IPS-18c (cell line): ENCODE data around the gene RBPMS2.
A peak's percentile ranks its signal among the peaks of the same experiment; 100 is the strongest.
"Not testable (repeated sequence)": the region's sequence is repeated elsewhere in the genome, so short reads cannot be mapped to it uniquely, and the experiment has no call there.

ENCODE experiments used
- H3K4me3 ChIP-seq: 2 replicates; pipeline ENCODE4 v1.7.0; 2013; ENCODE audit warnings: low read depth, mild to moderate bottlenecking, low read length, moderate library complexity; ENCODE audit not compliant: insufficient read depth
- H3K9me3 ChIP-seq: one replicate; pipeline ENCODE4 v1.6.1; 2013; ENCODE audit warnings: mild to moderate bottlenecking, low read length, moderate library complexity; ENCODE audit not compliant: control insufficient read depth, insufficient read depth

Gene RBPMS2

DNA sequence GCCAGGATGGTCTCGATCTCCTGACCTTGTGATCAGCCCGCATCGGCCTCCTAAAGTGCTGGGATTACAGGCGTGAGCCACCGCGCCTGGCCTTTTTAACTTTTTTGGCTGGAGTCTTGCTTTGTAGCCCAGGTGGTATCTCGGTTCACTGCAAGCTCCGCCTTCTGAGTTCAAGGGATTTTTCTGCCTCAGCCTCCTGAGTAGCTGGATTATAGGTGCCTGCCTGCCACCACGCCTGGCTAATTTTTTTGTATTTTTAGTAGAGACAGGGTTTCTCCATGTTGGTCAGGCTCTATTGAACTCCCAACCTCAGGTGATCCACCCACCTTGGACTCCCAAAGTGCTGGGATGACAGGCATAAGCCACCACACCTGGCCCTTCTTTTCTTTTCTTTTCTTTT, 20.5 kb upstream of the RBPMS2 start:
- H3K9me3 ChIP-seq, H3K4me3 ChIP-seq: not testable (repeated sequence)

DNA sequence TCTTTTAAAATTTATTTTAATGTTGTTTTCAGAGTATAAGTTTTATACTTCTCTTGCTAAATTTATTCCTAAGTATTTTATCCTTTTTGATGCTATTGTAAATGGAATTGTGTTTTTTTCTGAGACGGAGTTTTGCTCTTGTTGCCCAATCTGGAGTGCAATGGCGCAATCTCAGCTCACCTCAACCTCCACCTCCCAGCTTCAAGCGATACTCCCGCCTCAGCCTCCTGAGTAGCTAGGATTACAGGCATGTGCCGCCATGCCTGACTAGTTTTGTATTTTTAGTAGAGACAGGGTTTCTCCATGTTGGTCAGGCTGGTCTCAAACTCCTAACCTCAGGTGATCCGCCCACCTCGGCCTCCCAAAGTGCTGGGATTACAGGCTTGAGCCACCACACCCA, 19.9 kb upstream of the RBPMS2 start:
- not testable (repeated sequence) for H3K4me3 ChIP-seq, H3K9me3 ChIP-seq

DNA sequence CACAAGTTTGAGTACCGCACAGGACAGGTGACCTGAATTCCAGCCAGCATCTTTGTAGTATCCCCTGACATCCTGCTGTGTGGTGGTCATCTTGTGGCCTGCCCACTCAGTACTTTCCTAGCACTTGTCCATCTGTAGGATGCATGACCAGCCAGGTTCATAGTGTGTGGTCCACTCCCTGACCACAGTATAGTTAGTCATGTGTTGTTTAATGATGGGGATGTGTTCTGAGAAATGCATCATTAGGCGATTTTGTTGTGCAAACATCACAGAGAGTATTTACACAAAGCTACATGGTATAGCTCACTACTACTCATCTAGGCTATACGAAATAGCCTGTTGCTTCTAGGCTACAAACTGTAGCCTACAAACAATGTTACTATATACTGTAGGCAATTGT, 16.9 kb upstream of the RBPMS2 start:
- no peaks in the 10 kb centered on the region for H3K9me3 ChIP-seq
- no peak overlapping the region for H3K4me3 ChIP-seq

DNA sequence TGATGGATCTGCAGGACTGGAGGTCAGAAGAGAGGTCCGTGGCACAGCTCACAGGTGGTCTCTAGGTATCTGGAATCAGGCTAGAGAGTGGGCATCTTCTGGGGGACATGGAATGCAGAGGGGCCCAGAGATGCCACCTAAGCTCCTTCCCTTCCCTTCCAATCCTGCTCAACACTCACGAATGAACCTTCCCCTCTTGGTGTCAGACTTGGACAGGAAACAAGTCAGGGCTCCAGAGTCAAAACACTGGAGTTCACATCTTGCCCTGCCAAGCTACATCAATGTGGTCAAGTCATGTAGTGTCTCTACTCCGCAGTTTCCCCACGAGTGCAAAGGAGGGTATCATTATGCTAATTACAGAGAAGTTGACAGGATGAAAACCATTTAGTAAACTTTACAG, 16.0 kb upstream of the RBPMS2 start:
- no peak overlapping the region for H3K4me3 ChIP-seq
- no peaks in the 10 kb centered on the region for H3K9me3 ChIP-seq

DNA sequence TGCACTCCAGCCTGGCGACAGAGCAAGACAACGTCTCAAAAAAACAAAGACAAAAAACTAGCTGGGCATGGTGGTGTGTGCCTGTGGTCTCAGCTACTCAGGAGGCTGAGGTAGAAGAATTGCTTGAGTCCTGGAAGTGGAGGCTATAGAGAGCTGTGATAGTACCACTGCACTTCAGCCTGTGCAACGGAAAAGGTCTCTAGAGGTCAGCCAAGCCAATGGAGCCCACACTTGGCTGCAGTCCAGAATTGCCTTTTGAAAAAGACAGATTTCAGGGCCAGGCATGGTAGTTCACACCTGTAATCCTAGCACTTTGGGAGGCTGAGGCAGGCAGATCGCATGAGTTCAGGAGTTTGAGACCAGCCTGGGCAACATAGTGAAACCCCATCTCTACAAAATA, 8.4 kb upstream of the RBPMS2 start:
- Histone ChIP-seq H3K9me3 (peaks cover 2% of the 10 kb centered on the region), H3K4me3 (no peak overlapping the region)

DNA sequence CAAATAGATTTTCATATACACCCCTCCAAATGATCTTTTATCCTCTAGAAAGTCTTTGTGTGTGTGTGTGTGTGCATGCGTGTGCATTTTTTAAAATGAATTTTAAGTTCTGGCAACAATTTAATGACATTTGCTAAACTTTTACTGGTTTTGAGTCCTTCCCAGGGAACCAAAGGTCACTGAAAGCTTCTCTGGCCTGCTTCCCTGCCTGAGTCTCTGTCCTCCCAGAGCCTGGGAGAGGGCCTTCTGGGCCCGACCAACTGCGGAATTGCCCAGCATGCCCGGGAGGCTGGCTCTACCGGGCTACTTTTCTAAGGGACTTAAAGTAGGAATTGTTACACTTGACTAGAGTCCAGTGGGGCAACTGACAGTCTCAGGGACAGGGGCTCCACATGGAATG, 7.4 kb upstream of the RBPMS2 start:
- Histone ChIP-seq H3K9me3 (peaks cover 2% of the 10 kb centered on the region), H3K4me3 (no peak overlapping the region)

DNA sequence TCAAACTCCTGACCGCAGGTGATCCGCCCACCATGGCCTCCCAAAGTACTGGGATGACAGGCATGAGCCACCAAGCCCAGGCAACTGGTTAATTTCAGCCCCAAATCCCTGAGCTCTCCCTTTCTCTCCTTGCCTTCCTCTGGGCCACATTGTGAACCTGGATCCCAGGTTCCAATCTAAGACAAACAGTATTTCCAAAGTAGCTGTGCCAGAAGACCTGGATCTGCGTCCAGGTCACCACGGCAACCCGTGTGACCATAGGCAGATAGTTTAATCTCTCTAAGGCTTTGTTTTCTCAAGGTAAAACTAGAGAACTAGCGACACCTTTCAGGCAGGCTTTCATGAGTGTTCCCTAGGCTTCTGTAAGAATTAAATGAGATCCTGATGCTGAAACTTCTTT, 5.9 kb upstream of the RBPMS2 start:
- peaks cover 2% of the 10 kb centered on the region for H3K9me3 ChIP-seq
- H3K4me3 ChIP-seq, result no peak overlapping the region

DNA sequence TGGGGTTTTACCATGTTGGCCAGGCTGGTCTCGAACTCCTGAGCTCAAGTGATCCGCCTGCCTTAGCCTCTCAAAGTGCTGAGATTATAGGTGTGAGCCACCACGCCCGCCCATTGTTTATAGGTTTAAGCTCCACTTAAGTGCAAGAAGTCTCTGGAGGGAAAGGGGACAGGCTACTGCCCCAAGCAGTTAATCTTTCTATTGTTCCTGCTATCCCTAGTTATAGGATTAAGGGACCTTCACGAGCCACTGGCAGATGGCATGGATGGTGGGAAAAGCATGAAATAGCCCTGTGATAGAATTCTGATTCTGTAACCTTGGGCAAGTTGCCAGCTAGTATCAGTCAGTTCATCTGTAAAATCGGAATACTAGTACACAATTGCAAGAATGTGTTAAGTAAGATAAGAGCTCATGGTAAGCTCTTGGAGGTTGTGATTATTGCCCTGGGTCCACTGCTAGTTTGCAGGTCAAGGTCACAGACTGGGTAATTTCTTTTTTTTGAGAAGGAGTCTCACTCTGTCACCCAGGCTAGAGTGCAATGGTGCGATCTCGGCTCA, 5.3 kb upstream of the RBPMS2 start:
- Histone ChIP-seq H3K4me3 (no peak overlapping the region), H3K9me3 (peaks cover 2% of the 10 kb centered on the region)

DNA sequence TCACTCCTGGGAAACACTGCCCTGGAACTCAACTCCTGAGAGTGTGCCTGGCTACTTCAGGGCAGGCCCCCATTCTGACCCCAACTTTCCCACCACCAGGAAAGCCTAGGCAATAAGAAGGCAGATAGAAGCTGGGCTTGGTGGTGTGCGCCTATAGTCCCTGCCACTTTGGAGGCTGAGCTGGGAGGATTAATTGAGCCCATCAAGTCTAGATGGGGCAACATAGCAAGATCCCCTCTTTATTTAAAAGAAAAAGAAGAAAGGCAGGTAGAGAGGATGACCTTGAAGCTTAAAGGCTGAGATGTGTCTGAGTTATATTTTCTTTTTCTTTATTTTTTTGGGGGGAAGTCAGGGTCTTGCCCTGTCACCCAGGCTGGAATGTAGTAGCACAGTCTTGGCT, 4.2 kb upstream of the RBPMS2 start:
- Histone ChIP-seq H3K9me3 (no peaks in the 10 kb centered on the region), H3K4me3 (no peak overlapping the region)

DNA sequence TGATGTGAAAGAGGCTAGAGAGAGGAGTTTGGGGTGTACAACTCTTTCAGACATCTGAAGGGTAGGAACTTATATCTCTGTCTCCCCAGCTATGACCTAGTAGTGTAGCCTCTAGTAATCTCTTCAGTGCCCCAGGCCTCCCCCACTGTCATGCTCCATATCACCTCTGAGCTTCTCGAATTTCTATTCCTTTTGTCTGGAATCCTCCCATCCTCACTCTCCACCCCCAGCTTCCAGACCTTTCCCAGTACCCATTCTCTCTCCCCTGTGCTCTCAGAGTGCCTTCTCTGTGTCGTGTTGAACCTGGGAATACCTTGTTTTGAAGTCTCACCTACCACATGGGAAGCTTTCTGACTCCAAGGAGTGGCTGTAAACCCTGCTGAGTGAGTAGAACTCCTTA, 3.6 kb upstream of the RBPMS2 start:
- Histone ChIP-seq H3K9me3 (no peaks in the 10 kb centered on the region), H3K4me3 (no peak overlapping the region)

DNA sequence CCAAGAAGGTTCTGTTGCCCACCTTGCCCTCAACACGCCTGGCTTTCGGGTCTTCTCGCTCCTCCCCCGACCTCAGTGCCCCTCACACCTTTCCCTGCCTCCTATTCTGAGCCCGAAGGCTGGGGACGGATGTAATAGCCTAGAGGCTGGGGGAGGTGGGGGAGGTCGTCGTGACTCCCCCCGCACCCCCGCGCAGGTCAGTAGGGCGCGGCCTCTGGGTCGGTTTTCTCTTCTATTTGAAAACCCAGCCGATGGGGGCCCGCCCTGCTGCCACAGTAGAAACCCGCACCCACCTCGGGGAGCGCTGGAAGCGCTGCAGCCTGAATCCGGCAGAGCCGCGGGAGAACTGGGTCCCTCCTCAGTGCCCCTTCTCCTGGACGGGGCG, 1.0 kb upstream of the RBPMS2 start:
- Histone ChIP-seq H3K9me3 (no peaks in the 10 kb centered on the region), H3K4me3 (peak overlapping the region; percentile 74)

DNA sequence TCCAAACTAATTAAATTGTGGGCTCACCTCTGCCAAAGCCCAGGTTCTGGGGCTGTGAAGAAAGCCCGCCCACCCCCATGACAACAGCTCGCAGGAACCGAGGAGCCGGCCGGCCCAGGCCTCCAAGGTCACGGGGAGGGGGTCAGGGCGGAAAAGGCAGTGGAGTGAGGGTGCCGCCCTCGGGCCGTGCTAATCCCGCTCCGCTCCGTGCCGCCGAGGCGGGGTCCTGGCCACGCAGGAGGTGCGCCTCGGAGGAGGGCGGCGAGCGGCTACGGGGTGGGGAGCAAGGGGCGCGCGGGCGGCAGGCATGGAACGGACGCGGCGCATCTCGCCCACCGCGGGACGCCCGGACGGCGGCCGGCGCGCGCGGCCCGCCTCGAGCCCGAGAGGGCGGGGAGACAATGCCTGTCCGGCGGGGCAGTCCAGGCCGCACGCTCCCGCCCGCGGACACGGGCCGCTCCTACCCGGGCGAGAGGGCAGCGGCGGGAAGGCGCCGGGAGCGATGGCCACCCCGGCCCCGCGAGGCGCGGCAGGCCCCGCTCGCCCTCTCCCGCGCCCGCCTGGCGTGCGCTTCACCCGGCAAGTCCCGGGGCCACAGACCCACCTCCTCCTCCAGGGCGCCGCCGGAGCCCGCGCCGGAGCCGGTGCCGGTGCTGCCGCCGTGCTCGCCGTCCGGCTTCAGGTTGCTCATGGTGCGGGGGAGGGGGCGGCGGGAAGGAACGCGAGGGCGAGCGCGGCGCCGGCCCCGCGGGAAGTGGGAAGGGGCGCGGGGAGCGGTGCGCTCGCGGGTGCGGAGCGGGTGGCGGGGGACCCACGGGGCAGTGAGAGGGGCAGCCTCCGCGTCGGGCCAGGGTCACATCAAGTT, 528 bp downstream of the RBPMS2 start:
- Histone ChIP-seq H3K9me3 (no peaks in the 10 kb centered on the region), H3K4me3 (peak overlapping the region; percentile 72)

DNA sequence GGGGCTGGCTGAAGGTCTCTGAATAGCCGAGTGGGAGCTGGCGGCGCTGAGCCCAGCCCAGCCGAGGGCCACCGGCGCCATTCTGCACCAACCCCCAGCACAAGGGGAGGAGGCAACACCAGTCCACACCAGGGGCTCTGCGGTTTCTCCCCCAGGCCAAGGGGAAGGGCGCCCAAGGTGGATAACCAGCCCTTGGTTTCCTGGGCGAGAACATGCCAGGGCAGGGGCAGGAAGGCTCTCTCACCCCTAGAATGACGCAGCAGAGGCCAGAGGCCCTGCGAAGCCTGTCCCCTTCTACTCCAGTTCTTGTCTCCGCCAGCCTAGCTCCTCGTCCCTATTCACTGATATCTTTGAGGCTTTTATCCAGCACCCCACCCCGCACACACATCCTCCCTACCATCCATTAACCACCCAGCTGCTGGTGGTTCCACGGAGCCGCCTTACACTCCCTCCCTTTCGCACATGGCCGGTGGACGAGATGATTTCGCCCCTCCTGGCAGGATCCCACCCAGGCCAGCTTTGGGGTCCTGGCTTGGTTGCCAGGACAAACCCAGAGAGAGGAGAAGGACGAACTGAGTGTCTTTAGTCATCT, 1.3 kb downstream of the RBPMS2 start:
- Histone ChIP-seq H3K4me3 (peak overlapping the region; percentile 72), H3K9me3 (no peaks in the 10 kb centered on the region)

DNA sequence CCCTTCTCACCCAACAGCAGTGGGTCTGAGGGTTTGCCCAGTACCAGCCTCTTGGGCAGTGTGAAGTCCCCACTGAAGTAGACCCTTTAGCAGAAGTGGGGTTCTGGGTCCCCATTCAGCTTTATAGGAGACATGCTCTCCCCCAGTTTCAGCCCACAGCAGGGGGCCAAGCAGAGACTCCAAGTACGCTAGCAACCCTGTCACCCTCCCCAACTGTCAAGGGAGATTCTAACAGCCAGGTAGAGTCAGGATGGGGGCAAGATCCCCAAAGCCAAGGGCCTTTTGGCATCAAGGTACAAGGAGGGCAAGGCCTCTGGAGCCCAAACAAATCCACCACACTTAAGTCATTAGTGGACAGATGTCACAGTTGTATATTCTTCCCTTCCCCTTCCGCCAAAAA, 1.8 kb downstream of the RBPMS2 start:
- Histone ChIP-seq H3K9me3 (no peaks in the 10 kb centered on the region), H3K4me3 (peak overlapping the region; percentile 72)

DNA sequence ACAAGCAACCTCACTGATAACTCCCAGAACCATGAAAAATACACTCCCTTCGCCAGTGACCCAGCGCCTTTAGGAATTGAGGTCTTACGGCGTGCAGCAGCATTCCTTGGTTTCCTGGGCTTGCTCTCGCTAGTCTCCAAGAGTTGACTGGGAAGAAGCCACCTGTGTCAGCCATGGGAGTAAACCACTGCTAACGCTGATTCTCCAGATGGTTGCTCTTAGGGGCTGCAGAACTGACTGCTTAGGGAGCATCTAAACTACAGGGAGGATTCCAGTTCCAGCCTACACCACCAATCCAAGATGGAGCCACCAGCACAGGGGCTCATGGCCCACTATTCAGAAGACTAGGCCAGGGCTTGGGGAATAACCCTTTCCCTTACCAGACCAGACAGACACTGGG, 2.4 kb downstream of the RBPMS2 start:
- Histone ChIP-seq H3K9me3 (no peaks in the 10 kb centered on the region), H3K4me3 (peak overlapping the region; percentile 72)

DNA sequence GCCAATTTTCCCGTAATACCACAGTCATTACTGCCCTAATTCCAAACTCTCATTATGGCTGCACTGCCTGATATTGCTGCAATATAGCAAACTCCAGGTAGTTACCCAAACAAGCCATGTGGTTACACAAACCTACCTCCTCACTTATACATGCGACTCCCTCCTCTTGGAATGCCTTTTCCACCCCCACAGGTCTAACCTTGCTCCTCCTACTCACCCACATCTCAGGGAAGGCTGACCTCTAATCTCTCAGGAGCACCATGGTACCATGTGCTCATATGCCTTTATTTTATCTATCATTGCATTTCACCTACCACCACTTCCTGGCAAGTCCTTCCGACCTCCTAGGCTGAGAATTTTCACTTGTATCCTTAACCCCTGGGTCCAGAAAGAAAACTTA, 2.9 kb downstream of the RBPMS2 start:
- Histone ChIP-seq H3K9me3 (no peaks in the 10 kb centered on the region), H3K4me3 (peak overlapping the region; percentile 72; the same call in 1 of the 2 replicates)

DNA sequence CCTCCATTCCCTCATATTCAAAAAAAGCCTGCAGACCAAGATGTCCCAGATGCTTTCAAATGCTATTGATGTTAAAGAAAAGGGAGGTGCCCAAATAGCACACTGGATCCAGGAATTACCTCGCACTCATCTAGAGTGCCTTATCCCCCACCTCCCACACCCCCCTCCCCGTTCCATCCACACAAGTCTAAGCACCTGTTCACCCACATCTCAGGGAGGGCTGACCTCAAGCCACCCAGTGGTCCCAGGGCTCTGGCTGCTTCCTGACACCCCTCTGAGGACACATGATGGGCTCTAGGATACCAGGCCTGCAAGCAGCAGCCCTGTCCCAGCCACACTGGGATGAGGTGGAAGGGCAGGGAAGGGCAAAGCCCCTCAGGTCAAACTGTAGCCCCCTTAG, 4.8 kb downstream of the RBPMS2 start:
- H3K4me3 ChIP-seq, result no peak overlapping the region; the same call in 1 of the 2 replicates
- no peaks in the 10 kb centered on the region for H3K9me3 ChIP-seq

DNA sequence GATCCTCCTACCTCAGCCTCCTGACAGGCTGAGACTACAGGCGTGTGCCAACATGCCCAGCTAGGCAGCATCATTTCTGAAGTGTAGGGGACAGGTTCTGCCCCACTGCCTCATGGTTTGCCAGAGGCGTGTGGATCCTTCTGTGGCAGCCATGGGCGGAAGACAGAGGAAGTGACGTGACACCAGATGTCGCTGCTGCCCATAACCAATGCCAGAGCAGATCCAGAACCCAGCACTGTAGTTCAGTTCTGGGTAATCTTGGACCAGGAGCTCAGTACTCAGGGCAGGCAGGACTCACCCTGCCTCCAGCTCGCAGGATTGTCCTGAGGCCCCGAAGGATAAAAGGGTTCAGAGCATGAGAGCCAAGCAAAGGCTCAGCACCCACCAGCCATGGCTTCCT, 8.2 kb downstream of the RBPMS2 start:
- no peak overlapping the region for H3K4me3 ChIP-seq

More for the DNA sequence above, 8.2 kb downstream of the RBPMS2 start:
- H3K9me3 ChIP-seq, result no peaks in the 10 kb centered on the region
